ENCODE measurements around the gene SLC66A3.

DNA sequence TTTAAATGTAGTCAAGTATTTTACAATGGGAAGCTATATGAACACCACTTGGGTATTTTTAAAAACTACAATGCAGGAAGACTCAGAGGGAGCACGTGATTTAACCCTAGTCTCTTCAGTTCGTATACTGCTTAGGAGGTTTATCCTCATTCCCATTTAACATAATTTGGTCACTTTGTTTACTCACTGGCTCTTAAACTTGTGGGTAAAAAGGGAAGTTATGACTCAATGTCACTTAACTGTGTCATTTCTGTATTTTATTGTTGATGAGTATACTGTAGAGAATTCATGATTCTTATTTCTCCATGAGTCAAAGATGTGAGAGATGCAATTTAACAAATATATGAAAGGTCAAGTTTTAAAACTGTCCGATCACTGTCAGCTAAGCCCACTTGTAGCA is 48.2 kb downstream of the SLC66A3 start:
- TF ChIP-seq, protein P1, sequence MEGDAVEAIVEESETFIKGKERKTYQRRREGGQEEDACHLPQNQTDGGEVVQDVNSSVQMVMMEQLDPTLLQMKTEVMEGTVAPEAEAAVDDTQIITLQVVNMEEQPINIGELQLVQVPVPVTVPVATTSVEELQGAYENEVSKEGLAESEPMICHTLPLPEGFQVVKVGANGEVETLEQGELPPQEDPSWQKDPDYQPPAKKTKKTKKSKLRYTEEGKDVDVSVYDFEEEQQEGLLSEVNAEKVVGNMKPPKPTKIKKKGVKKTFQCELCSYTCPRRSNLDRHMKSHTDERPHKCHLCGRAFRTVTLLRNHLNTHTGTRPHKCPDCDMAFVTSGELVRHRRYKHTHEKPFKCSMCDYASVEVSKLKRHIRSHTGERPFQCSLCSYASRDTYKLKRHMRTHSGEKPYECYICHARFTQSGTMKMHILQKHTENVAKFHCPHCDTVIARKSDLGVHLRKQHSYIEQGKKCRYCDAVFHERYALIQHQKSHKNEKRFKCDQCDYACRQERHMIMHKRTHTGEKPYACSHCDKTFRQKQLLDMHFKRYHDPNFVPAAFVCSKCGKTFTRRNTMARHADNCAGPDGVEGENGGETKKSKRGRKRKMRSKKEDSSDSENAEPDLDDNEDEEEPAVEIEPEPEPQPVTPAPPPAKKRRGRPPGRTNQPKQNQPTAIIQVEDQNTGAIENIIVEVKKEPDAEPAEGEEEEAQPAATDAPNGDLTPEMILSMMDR (optimal IDR thresholded peaks at IDR 0.05 in 1 of 3, IDR thresholded peaks at IDR 0.05 in 1 of 3, conservative IDR thresholded peaks at IDR 0.05 in 1 of 3; ENCODE audit: extremely low read depth in 1 of 3, insufficient read depth in 2 of 3, low read length in 3 of 3): no peak
- TF ChIP-seq EZH2 (IDR thresholded peaks at IDR 0.05; ENCODE audit: low read length): no peak
